GM19351 (cell line): ENCODE data around the gene FSTL1.
"Not testable (repeated sequence)": the region's sequence is repeated elsewhere in the genome, so short reads cannot be mapped to it uniquely, and the experiment has no call there.

Experiments
- ATAC-seq: cut with Tn5 transposase; IDR thresholded peaks from one replicate; pipeline ENCODE4 v1.9.1; 2021; ENCODE audit warnings: mild to moderate bottlenecking, moderate library complexity; ENCODE audit not compliant: unreplicated experiment

Gene FSTL1

DNA sequence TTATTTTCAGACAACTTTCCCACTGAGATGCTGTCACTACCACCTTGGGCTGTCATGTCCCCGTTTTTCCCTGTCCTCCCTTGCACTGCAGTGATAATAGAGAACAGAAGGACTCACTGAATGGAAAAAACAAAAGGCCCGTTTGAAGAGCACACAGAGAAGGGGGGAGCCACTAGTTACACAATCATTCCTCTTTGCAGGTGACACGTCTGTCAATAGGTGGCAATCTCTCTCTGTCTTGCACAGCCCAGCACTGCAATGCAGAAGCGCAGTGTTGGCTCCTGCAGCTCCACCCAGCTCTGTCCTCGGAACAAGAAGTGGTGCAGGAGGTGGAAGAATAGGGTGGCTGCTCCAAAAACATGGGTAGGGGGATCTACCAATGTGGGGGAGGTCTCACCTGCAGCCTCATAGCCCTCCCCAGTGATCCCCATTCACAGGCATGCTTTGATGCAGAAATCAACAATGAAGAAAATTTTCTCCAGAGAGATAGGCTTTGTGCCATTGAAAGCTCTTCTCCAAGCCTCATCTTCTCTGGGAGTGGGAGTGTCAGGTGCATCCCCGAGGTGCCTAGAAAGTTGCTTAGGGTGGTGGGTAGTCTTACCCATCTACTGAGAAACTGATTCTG, 31.8 kb downstream of the FSTL1 start:
- ATAC-seq: peak; percentile 68

DNA sequence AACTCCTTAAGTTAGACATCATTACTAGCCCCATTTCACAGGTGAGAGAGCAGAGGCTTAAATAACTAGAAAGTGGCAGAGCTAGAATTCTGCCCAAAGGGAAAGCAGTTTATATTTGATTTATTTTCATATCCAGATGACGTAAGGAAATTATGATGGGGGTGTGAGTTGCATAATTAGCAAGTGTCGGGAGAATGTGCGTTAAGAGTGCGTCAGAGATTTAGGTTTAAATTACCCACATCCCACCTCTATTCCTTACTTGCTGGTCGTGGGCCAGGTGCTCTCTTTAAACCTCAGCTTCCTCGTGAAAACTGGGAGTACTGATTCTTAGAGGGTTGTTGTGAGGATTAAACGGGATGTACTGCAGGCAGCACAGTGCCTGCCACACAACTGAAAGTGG, 32.3 kb downstream of the FSTL1 start:
- ATAC-seq: no peak

DNA sequence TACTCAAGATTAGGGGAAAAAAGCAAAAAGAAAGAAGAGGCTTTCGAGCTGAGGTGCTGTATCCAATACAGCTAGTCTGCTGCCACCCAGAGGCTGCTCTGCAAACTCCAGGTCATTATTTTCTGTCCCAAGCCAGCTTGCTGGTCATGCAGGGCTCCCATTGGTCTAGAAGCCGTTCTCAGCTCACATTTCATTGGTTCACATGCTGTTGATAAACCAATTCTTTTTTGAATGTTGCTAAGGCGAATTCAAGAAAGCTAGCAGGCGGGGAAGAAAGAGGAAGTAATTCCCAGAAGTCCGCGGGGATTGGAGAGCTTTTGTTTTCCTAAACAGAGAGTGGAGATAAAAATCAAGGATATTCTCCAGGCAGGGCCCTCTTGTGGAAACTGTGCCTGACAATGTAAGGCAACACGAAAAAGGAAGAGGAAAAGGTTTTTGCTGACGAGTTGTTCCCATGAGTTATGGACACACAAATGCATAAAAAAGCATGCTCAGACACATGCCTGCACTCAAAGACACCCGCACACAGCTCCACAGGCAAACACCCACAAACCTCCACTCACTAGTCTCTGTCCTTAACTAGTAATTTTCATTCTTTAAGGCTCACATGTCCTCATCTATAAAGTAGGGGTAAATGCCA, 33.4 kb downstream of the FSTL1 start:
- peak; percentile 98 for ATAC-seq

DNA sequence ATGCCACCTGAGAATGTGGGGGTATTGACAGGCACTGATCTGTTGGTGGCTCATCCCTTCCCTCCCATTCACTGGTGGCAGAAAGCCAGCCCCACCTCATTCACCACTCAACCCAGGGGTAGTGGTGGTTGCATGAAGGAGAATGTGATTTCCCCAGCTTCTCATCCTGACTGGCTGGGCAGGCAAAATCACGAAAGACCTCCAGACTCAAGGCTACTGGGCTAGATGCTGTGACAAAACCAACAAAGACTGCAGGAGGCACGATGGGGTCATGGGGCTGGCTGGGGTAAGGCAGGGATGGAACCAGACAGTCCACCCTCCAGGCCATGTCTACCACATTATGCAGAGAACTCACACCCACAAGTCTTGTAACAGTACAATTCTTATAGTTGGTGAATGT, 33.9 kb downstream of the FSTL1 start:
- peak; percentile 19 for ATAC-seq

DNA sequence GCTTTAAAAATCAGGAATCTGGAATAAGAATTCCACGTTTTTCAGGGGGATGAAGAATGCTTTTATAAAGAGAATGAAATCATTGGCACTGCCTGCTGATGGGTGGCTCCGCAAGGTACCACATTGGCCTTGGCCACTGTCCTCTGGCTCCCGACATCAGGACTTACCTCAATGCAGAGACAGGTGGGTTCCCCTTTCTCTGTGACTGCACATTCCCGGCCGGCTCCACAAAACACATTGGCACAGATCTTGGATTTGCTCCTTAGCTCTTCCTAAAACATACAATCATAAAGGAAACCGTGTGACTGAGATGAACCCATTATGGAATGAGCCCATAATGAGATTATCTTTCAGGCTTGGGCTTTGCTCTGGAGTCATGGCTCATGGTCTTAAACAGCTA, 35.0 kb downstream of the FSTL1 start:
- ATAC-seq: no peak

DNA sequence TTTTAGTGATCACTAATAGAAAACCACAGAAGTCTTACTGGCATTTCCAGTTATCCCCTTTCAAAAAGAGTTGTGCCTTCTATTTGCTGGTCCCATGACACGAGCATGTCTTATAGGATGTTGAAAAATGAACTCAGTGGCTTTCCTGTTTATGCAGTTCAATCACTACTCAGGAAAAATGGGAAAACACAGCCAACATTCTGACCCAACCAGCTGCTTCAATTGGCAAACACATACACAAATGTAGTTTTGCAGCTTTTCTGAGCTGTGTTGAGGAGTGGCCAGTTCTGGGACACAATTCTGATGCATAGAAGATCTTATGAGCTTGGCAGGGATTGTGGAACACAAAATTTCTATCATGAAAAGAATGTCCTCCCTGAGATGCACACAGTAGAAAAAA, 40.3 kb downstream of the FSTL1 start:
- ATAC-seq: no peak

DNA sequence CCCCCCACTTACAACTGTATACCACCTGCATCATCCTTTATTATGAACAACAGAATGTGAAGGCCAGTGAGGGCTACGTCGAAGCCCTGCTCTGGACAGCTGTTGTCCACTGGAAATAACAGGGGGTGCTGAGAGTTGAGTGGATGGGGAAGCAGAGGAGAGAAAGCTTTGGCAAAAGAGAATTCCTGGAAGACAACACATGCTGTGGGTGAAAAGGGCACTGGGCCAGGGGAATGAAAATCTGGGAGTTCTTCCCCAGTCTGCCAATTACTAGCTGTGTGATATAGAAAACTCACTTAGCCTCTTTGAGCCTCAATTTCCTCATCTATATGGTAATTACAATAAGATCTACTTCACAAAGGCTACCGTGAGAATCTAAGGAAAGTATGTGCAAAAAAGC, 40.7 kb downstream of the FSTL1 start:
- ATAC-seq: no peak

DNA sequence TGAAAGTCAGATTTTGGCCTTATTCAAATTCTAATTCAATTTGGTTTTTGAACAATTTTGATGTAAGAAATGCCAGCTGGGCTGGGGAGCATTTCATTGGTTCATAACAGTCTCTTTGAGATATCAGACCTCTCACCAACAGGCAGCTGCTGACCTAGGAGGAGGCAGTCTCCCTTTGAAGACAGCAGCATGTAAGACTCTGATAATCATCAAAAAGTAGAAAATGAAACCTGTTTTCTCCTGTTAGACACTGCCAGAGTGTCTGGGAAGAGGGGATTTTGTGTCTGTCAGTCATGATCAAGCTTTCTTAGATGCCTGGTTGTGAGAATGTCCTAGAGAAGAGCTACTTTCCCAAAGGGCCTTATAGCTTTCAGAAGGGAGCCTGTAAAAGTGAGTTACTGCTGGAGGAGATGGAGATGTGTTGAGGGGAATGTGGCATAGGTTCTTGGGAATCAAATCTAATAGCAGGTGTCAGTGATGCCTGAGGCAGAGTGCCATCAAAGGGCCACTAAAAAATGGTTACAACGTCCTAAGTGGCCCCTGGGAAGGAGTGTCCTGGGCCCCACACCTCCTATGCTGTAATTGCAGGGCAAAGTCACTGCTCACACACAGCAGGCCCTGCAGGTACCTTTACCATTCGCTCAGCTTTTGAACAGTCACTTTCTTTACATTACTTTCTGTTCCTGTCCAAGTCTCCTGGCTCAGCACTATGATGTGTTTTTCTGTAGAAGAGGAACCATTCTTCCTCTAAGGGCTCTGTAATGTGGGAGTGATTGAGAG, 43.1 kb downstream of the FSTL1 start:
- no peak for ATAC-seq

DNA sequence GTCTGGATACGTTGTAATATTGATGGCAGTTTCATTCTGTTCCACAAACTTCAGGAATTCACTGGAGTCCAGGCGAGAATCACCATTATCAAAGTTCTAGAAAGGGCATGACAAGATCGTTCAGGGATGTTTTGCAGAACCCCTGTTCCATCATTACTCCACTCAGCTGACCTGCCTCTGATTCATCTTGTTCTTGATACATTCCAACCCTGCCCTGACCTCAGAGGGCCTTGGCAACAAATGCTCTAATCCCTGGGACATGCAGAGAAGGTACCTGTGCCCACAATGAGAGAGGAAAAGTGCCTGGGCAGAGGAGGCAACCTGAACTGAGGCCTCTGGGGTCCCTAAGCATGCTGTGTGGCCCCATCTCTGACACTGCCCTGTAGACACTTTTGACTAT, 45.9 kb downstream of the FSTL1 start:
- ATAC-seq: no peak

DNA sequence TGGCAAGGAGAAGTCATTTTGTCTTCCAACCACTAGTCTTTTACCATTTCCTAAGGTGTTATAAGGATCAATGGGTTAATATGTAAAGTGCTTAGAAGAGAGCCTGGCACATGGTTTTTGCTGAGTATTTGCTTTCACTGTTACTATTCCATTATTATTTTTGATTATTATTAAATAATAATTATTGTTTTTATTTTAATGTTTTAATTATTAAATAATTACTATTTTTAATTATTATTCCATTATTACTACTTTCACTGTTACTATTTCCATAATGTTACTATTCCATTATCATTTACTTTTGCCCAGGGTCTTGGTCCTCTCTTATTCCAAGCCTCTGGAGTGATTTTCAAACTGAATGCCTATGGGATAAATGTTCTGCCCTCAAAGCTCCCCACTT, 48.5 kb downstream of the FSTL1 start:
- ATAC-seq: no peak

DNA sequence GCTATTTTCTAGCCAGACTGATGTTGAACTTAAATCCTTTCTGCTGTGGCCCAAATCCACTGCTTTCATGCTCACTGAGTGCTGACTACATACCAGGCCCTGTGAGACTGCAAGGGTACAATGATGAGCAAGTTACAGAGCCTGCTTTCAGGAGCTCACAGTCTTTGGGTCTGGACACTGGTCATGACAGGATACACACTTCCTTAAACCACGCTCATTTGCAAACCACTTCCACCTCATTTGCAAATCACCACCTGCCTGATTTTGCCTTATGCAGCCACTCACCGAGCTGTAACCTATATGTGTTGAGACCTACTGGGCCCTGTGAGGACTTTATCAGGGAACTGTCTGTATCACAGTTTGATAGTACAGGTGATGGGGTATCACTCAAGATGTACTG, 51.4 kb downstream of the FSTL1 start:
- ATAC-seq: peak; percentile 92

DNA sequence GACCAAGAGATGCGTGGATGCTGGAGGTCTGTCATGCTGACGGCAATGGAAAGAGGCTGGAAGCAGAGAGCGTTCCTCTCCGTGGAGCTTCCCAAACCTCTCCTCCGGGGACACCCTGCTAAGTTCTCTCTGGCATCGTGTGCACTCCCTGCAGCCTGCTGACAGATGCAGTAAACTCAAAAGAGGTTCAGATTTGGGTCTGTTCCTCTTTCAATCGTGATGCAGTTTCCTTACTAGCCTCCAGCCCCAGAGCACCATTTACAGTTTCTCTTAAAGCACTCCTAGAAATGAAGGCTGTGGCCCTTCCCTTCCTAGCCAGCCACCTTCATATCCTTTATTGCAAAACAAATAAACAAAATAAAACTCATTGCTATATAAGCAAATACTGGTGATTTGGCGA, 54.3 kb downstream of the FSTL1 start:
- ATAC-seq: peak; percentile 37

DNA sequence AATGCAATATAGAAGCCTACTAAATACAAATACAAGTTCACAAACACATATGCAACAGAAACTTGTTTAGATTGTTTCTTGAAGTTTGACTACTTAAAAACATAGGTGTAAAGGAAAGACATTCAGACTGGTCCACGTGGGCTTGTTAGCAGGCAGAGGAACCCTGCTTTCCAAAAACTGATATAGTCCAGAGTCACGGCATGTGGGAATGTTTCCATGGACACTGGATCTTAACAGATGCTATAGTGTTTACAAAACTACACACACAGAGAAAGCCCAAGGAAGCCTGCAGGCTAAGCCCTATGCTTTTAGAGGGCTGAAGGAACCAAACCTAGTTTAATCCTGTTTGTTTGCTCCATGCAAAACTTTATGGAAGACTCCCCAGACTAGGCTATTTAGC, 56.4 kb downstream of the FSTL1 start:
- ATAC-seq: no peak

DNA sequence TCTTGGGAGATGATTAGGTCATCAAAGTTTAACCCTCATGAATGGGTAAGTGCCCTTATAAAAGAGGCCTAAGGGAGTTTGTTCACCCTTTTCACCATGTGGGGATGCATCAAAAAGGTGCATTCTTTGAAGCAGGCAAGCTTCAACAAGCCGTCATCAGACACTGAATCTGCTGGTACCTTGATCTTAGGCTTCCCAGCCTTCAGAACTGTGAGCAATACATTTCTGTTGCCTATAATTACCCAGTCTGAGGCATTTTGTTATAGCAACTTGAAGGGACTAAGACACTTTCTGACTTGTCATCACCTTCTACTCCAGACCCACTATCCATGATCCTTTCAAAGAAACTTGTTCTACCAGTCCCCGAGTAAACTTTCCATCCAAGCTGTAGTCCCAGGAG, 57.0 kb downstream of the FSTL1 start:
- ATAC-seq: no peak

DNA sequence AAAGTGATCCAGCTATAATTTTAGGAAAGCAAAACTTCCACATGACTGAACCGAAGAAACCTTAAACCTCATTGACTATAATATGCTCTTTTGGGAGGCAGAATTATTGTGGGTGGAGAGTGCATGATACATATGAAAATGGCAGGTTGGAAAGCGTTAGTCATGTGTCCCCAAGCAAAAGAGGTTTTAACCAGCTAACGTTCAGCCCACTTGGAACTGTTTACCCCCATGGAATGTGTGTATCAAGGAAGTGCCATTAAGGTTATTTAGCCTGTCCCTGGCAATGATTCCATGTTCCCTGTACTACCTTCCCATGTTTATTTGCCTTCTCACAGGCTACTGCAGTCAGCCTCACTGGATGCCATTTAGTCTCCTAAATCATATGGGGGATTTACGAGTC, 57.5 kb downstream of the FSTL1 start:
- ATAC-seq: no peak

DNA sequence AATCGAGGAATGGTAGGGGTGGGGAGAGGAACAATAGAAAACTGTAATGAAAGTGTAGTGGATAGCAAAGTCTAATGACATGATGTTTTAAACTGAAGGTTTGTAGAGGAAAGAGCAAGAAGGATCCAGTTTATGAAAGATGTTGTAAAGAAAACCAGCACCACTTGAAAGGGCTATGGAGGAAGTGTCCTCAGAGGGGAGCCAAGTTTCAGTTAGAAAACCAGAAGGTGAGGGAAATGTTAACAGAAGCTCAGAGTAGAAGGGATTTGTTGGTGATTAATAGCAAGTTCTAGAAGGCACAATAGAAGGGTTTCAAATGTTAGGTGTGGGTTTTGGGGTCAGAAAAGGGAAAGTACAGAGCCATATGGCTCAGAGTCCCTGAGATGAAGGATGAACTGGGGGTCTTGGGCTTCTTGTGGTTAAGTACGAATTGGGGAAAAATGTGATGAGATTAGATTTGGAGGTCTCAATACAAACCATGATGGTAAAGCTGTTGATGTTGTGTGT, 67.8 kb downstream of the FSTL1 start:
- ATAC-seq: no peak

DNA sequence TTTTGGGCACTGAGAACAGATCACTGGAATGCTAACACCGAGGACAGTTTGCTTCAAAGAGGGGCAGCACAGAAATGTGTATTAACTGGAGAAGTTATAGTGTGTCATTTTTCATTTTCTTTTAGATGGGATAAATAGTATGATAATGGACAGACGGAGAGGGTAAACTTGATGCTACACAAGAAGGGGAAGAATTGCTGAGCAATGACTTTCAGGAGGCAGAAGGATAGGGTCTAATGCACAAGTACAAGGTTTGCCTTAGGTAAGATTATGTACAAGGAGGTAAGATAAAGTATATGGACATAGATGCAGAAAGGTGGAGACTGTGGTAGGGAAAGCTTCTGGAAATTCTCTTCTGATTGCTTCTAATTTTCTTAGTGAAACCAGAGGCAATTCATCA, 69.3 kb downstream of the FSTL1 start:
- ATAC-seq: no peak

DNA sequence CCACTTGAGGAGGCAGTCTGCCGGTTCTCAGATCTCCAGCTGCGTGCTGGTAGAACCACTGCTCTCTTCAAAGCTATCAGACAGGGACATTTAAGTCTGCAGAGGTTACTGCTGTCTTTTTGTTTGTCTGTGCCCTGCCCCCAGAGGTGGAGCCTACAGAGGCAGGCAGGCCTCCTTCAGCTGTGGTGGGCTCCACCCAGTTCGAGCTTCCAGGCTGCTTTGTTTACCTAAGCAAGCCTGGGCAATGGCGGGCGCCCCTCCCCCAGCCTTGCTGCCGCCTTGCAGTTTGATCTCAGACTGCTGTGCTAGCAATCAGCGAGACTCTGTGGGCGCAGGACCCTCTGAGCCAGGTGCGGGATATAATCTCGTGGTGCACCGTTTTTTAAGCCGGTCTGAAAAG, 72.8 kb downstream of the FSTL1 start:
- ATAC-seq: not testable (repeated sequence)

DNA sequence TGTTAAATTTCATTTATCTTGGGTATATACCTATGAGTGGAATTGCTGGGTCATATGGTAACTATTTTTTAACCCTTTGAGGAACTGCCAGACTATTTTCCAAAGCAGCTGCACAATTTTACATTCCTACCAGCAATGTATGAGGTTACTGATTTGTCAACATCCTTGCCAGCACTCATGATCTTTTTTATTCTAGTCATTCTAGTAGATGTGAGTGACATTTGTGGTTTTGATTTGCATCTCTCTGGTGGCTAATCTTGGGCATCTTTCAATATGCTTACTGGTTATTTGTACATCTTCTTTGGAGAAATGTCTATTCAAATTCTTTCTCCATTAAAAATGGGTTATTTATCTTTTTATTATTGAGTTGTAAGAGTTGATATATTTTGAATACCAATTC, 80.3 kb downstream of the FSTL1 start:
- ATAC-seq: peak; percentile 61

DNA sequence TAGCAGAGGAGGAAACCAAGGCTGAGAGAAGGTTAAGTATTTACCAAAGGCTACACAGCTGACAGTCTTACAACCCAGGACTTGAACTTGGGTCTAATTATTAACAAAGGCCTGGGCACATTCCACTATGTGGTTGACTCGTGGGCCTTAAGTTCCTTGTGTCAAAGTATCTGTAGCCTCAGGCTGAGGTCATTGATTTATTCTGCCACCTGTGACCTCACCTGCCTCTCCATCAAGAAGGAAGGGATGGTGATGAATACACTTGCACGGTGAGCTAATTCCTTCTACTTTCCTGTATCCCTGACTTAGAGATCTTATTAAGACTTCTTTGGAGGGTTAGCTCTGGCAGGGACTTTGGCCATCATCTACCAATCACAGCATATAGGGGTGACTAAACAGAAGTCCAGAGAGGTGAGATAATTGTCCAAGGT, 81.7 kb downstream of the FSTL1 start:
- no peak for ATAC-seq

DNA sequence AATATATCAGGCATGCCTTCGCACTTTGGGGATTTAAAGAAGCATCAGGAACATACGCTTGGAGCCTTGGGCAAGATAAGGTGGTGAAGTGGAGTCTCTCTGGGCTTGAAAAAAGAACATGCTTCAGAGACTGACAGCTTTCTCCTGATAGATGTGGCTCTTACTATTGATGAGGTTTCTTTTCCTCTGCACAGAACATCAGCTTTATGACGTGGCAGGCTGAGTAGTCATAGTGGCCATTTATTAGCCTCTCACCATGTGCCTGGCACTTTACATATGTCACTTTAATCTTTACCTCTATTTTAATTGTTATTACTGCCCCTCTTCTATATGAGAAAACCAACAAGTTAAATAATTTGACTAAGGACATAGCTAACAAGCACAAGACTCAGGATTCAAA, 82.6 kb downstream of the FSTL1 start:
- ATAC-seq: peak; percentile 72

DNA sequence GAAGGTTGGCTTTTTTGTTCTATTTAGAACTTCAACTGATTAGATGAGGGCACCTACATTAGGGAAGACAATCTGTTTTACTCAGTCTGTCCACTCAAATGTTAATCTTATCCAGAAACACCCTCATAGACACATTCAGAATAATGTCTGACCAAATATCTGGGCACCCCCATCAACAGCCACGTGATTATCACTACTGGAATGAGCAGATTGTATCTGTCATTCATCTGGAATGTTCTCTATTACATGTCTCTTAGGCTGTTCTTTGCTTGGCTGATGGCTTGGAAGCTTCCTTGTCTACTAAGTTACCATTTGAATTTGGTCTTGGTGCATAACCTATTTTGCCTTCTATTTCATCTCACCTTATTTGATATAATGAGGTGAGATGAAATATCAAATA, 86.0 kb downstream of the FSTL1 start:
- no peak for ATAC-seq
